ENCODE measurements around the gene MYO7B.

MYO7B gene

GRCh38 chr2:127551221-127551930 lies 15.9 kb downstream of the MYO7B start:
- Histone ChIP-seq H3K27me3 (ENCODE audit: insufficient read depth, poor library complexity, severe bottlenecking) (no peaks in the 10 kb centered on the region), H3K4me3 (replicated peaks; ENCODE audit: insufficient read depth, low read length) (no peak overlapping the region), H3K27ac (replicated peaks) (no peak overlapping the region)
- TF ChIP-seq, protein P1, sequence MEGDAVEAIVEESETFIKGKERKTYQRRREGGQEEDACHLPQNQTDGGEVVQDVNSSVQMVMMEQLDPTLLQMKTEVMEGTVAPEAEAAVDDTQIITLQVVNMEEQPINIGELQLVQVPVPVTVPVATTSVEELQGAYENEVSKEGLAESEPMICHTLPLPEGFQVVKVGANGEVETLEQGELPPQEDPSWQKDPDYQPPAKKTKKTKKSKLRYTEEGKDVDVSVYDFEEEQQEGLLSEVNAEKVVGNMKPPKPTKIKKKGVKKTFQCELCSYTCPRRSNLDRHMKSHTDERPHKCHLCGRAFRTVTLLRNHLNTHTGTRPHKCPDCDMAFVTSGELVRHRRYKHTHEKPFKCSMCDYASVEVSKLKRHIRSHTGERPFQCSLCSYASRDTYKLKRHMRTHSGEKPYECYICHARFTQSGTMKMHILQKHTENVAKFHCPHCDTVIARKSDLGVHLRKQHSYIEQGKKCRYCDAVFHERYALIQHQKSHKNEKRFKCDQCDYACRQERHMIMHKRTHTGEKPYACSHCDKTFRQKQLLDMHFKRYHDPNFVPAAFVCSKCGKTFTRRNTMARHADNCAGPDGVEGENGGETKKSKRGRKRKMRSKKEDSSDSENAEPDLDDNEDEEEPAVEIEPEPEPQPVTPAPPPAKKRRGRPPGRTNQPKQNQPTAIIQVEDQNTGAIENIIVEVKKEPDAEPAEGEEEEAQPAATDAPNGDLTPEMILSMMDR (IDR thresholded peaks at IDR 0.05; ENCODE audit: insufficient read depth, low read length) = no peak
- TF ChIP-seq POLR2AphosphoS5 (IDR thresholded peaks at IDR 0.05; ENCODE audit: low read depth) = no peak
- TF ChIP-seq REST (IDR thresholded peaks at IDR 0.05; ENCODE audit: insufficient replicate concordance, low read depth) = no peak
- no peak for TF ChIP-seq SPI1 (IDR thresholded peaks at IDR 0.05; ENCODE audit: borderline replicate concordance, low read depth)
- TF ChIP-seq GABPA (IDR thresholded peaks at IDR 0.05; ENCODE audit: low read depth) = no peak
- DNase-seq (ENCODE audit: low read depth in 1 of 2, low spot score in 1 of 2) = no peak

DNA sequence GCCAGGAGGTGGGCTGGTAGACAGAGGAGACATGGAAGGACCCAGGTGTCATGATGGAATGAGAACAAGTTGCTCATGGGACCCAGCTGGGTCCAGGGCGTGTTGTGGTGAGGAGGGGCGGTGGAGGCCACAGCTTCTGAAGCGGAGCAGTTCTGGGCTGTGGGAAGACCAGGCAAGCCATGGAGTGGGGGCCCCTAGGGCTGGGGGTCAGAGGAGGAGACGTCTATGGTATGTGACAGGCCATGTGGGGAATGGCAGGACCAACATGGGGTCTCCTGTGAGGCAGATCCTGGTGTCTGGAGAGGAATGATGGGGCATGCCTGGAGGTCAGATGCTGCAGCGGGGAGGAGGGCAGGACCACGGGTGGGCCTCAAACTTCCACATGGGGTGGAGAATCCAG lies 16.9 kb downstream of the MYO7B start:
- H3K27ac ChIP-seq (replicated peaks) = no peak overlapping the region
- no peak for DNase-seq (ENCODE audit: low read depth in 1 of 2, low spot score in 1 of 2)
- H3K27me3 ChIP-seq (ENCODE audit: insufficient read depth, poor library complexity, severe bottlenecking) = no peaks in the 10 kb centered on the region
- no peak overlapping the region for H3K4me3 ChIP-seq (replicated peaks; ENCODE audit: insufficient read depth, low read length)
- TF ChIP-seq, protein P1 (IDR thresholded peaks at IDR 0.05; ENCODE audit: insufficient read depth, low read length) = no peak

DNA sequence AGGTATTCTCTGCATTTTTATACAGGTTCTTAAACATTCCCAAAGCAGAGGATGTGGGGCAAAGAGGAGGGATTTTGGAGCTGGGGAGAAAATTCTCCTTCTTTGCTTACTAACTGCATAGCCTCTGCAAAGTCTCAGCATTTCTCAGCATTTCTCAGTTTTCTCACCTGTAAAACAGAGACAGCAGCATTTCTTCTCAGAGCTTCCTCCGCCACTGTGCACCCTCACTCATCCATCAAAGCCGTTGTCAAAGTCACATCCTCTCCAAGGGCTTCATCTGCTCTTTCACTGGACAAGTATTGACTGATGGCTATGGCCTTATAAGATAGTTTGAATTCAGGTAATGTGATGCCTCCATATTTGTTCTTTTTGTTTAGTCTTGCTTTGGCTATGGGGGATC lies 17.4 kb downstream of the MYO7B start:
- no peak for TF ChIP-seq REST (IDR thresholded peaks at IDR 0.05; ENCODE audit: insufficient replicate concordance, low read depth)
- no peak for TF ChIP-seq GABPA (IDR thresholded peaks at IDR 0.05; ENCODE audit: low read depth)
- TF ChIP-seq, protein P1 (IDR thresholded peaks at IDR 0.05; ENCODE audit: insufficient read depth, low read length) = no peak
- no peak for TF ChIP-seq POLR2AphosphoS5 (IDR thresholded peaks at IDR 0.05; ENCODE audit: low read depth)
- no peak for TF ChIP-seq SPI1 (IDR thresholded peaks at IDR 0.05; ENCODE audit: borderline replicate concordance, low read depth)
- Histone ChIP-seq H3K27me3 (ENCODE audit: insufficient read depth, poor library complexity, severe bottlenecking) (no peaks in the 10 kb centered on the region), H3K27ac (replicated peaks) (no peak overlapping the region), H3K4me3 (replicated peaks; ENCODE audit: insufficient read depth, low read length) (no peak overlapping the region)
- no peak for DNase-seq (ENCODE audit: low read depth in 1 of 2, low spot score in 1 of 2)

DNA sequence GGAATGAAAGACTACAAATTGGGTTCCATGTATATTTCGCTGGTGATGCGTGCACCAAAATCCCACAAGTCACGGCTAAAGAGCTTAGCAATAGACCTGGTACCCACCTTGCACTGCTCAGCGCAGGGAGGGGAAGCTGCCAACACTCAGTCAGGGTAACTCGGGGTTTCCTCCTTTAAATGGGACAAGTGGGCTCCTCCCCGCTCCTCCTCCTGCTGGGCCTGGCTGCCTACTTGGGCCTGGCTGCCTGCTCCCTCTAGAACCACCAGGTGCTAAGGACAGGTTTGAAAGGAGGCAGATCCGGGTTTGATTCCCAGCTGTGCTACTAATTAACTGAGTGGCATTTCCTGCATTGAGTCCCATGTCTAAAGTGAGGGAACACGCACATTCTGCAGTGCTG lies 23.4 kb downstream of the MYO7B start:
- Histone ChIP-seq H3K4me3 (replicated peaks; ENCODE audit: insufficient read depth, low read length) (no peak overlapping the region), H3K27me3 (ENCODE audit: insufficient read depth, poor library complexity, severe bottlenecking) (no peaks in the 10 kb centered on the region), H3K27ac (replicated peaks) (no peak overlapping the region)
- TF ChIP-seq, protein P1 (IDR thresholded peaks at IDR 0.05; ENCODE audit: insufficient read depth, low read length) = no peak
- no peak for TF ChIP-seq POLR2AphosphoS5 (IDR thresholded peaks at IDR 0.05; ENCODE audit: low read depth)
- no peak for TF ChIP-seq REST (IDR thresholded peaks at IDR 0.05; ENCODE audit: insufficient replicate concordance, low read depth)
- TF ChIP-seq GABPA (IDR thresholded peaks at IDR 0.05; ENCODE audit: low read depth) = no peak
- no peak for TF ChIP-seq SPI1 (IDR thresholded peaks at IDR 0.05; ENCODE audit: borderline replicate concordance, low read depth)
- no peak for DNase-seq (ENCODE audit: low read depth in 1 of 2, low spot score in 1 of 2)
